GM23338 (cell line): ENCODE results near the gene TENT4A. TPM values are rescaled to one million over a fixed set of nuclear protein-coding genes. Genes with fewer than 3 reads are reported as not detected.

ENCODE experiments used
- ATAC-seq: fragments of 200-7000 bp; cut with Tn5 transposase; 3 replicates; pipeline ENCODE4 v1.9.1; 2020
- DNase-seq: peaks from one replicate; pipeline ENCODE4 v3.0.0-alpha.2; 2015; ENCODE audit warnings: low spot score
- H2AFZ ChIP-seq: fragments of 200-600 bp; sonication (generic); 2 replicates; pipeline ENCODE4 v1.8.0; 2016; ENCODE audit warnings: antibody characterized with exemption, mild to moderate bottlenecking, moderate library complexity
- H3F3A ChIP-seq: fragments of 200-600 bp; sonication (generic); replicated peaks from 2 replicates; pipeline ENCODE4 v1.8.0; 2017; ENCODE audit warnings: antibody characterized with exemption, mixed run types, low read depth
- H3K27ac ChIP-seq: fragments of 200-600 bp; sonication (generic); 2 replicates; pipeline ENCODE4 v1.6.1; 2016; ENCODE audit warnings: low read depth
- H3K27me3 ChIP-seq: fragments of 200-600 bp; sonication (generic); 2 replicates; pipeline ENCODE4 v1.8.0; 2016; ENCODE audit warnings: mild to moderate bottlenecking, mixed run types, moderate library complexity; ENCODE audit not compliant: insufficient read depth
- H3K36me3 ChIP-seq: fragments of 200-600 bp; sonication (generic); 2 replicates; pipeline ENCODE4 v1.8.0; 2016; ENCODE audit warnings: mild to moderate bottlenecking; ENCODE audit not compliant: insufficient read depth
- H3K4me1 ChIP-seq: fragments of 200-600 bp; sonication (generic); 2 replicates; pipeline ENCODE4 v1.8.0; 2016; ENCODE audit warnings: mild to moderate bottlenecking, moderate library complexity; ENCODE audit not compliant: insufficient read depth
- H3K4me2 ChIP-seq: fragments of 200-600 bp; sonication (generic); 2 replicates; pipeline ENCODE4 v1.7.1; 2017; ENCODE audit warnings: mixed run types
- H3K4me3 ChIP-seq: fragments of 200-600 bp; sonication (generic); 2 replicates; pipeline ENCODE4 v1.6.1; 2016; ENCODE audit warnings: mixed run types
- H3K79me2 ChIP-seq: fragments of 200-600 bp; sonication (generic); replicated peaks from 2 replicates; pipeline ENCODE4 v1.8.0; 2017; ENCODE audit warnings: mild to moderate bottlenecking; ENCODE audit not compliant: insufficient read depth
- H3K9me2 ChIP-seq: fragments of 200-600 bp; sonication (generic); 2 replicates; pipeline ENCODE4 v1.8.0; 2017; ENCODE audit not compliant: insufficient read depth
- H4K20me1 ChIP-seq: fragments of 200-600 bp; sonication (generic); replicated peaks from 2 replicates; pipeline ENCODE4 v1.8.0; 2017; ENCODE audit warnings: mild to moderate bottlenecking; ENCODE audit not compliant: insufficient read depth
- H3K27ac Mint-ChIP-seq: 2 replicates; pipeline ENCODE4 v1.8.0; 2020; ENCODE audit warnings: inconsistent platforms, mild to moderate bottlenecking, moderate library complexity, mixed read lengths
- H3K27me3 Mint-ChIP-seq: 3 replicates; pipeline ENCODE4 v1.8.0; 2022; ENCODE audit warnings: low read depth, mild to moderate bottlenecking, moderate library complexity, mixed read lengths, inconsistent platforms; ENCODE audit not compliant: insufficient read depth, poor library complexity
- H3K36me3 Mint-ChIP-seq: 3 replicates; pipeline ENCODE4 v1.8.0; 2021; ENCODE audit warnings: low read depth, mild to moderate bottlenecking, inconsistent platforms, moderate library complexity, mixed read lengths
- H3K4me1 Mint-ChIP-seq: 3 replicates; pipeline ENCODE4 v1.8.0; 2020; ENCODE audit warnings: mild to moderate bottlenecking, inconsistent platforms, mixed read lengths
- H3K4me3 Mint-ChIP-seq: 3 replicates; pipeline ENCODE4 v1.8.0; 2021; ENCODE audit warnings: moderate library complexity, mild to moderate bottlenecking, inconsistent platforms, mixed read lengths
- H3K9me3 Mint-ChIP-seq: 3 replicates; pipeline ENCODE4 v1.8.0; 2020; ENCODE audit warnings: moderate library complexity, mild to moderate bottlenecking, inconsistent platforms, mixed read lengths
- CREB1 ChIP-seq: fragments of 250-450 bp; sonication (Bioruptor Pico); IDR thresholded peaks from 2 replicates; pipeline ENCODE4 v1.5.0; 2020; ENCODE audit warnings: low read depth, mild to moderate bottlenecking, moderate library complexity
- EZH2 ChIP-seq: fragments of 200-600 bp; sonication (generic); IDR thresholded peaks from one replicate; pipeline ENCODE4 v1.8.0; 2017; ENCODE audit warnings: antibody characterized with exemption, mild to moderate bottlenecking, low read depth; ENCODE audit not compliant: unreplicated experiment
- EZH2phosphoT487 ChIP-seq: fragments of 200-600 bp; sonication (generic); IDR thresholded peaks from one replicate; pipeline ENCODE4 v1.8.1; 2018; ENCODE audit warnings: antibody characterized with exemption; ENCODE audit not compliant: unreplicated experiment
- JUNB ChIP-seq: IDR thresholded peaks from one replicate; pipeline ENCODE4 v1.6.1; 2016; ENCODE audit warnings: antibody characterized with exemption; ENCODE audit not compliant: unreplicated experiment
- NANOG ChIP-seq: IDR thresholded peaks from 2 replicates; pipeline ENCODE4 v1.6.1; 2016; ENCODE audit warnings: antibody characterized with exemption, borderline replicate concordance
- POLR2AphosphoS5 ChIP-seq: IDR thresholded peaks from 2 replicates; pipeline ENCODE4 v1.6.1; 2016; ENCODE audit warnings: antibody characterized with exemption, low read depth
- REST ChIP-seq: IDR thresholded peaks from one replicate; pipeline ENCODE4 v1.6.1; 2018; ENCODE audit warnings: antibody characterized with exemption; ENCODE audit not compliant: unreplicated experiment
- STAT1 ChIP-seq: IDR thresholded peaks from one replicate; pipeline ENCODE4 v1.6.1; 2016; ENCODE audit warnings: antibody characterized with exemption; ENCODE audit not compliant: unreplicated experiment
- ZNF114 ChIP-seq: fragments of 250-450 bp; sonication (Bioruptor Pico); IDR thresholded peaks from 2 replicates; pipeline ENCODE4 v1.5.0; 2020; ENCODE audit warnings: mild to moderate bottlenecking, moderate library complexity
- ZNF331 ChIP-seq: fragments of 250-450 bp; sonication (Bioruptor Pico); IDR thresholded peaks from 2 replicates; pipeline ENCODE4 v1.5.0; 2020; ENCODE audit warnings: low read depth, mild to moderate bottlenecking, moderate library complexity
- polyA plus RNA-seq: library from polyadenylated mRNA; unstranded; fragments of >200 nt; fragmentation: Nextera tagmentation; extraction: Ambion mirVana; gene quantifications from 2 replicates; pipeline ENCODE4 v1.2.1, GENCODE V29; 2016
- total RNA-seq: library from RNA; depleted of rRNA; stranded (reverse); fragments of >200 nt; shearing (Covaris generic); gene quantifications from 2 replicates; pipeline ENCODE4 v1.2.3, GENCODE V29; 2014
- TF ChIP-seq, protein P1 (sequence below), 2 experiments: fragments of 200-600 bp in 1 of 2; sonication (generic) in 1 of 2; conservative IDR thresholded peaks; 2 replicates each; pipeline versions ENCODE4 v1.5.1 to v1.6.1; 2016 to 2017; ENCODE audit warnings: antibody characterized with exemption in 2 of 2, low read depth in 2 of 2, mild to moderate bottlenecking in 2 of 2, moderate library complexity in 1 of 2
- TF ChIP-seq, protein P2 (sequence below): fragments of 250-450 bp; sonication (Bioruptor Pico); IDR thresholded peaks from 2 replicates; pipeline ENCODE4 v1.5.0; 2020; ENCODE audit warnings: mild to moderate bottlenecking, moderate library complexity
- TF ChIP-seq, protein P3 (sequence below): IDR thresholded peaks from 2 replicates; pipeline ENCODE4 v1.6.1; 2016; ENCODE audit warnings: antibody characterized with exemption

The TENT4A gene
- total and polyA plus RNA-seq, 2 experiments from 2014 or later = 5.3 to 24.0 TPM

DNA sequence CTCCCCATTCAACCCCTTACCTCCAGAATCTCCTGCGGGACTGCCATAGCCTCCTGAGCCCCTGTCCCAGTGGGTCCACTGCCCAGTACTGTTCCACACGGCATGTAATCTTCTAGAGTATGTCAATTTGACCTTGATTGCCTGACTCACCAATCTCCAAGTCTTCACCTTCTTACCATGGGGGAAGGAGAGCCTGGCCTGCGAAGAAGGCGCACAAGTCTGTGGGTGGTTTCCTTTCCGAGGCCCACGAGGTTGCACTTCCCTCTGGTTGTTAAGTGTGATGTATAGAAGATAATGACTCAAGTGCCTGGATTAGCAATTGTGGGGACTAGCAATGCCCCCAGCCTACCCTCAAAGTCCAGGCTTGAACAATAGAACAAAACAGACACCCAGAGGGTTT is 8.1 kb upstream of the TENT4A start:
- H3K9me2 ChIP-seq = no peaks in the 10 kb centered on the region
- DNase-seq (no peak), ATAC-seq (no peak)
- no peaks in the 10 kb centered on the region for H3K36me3 ChIP-seq
- no peaks in the 10 kb centered on the region for H3K79me2 ChIP-seq
- H3K4me1 Mint-ChIP-seq = peaks cover 17% of the 10 kb centered on the region
- no peak for TF ChIP-seq ZNF331 (CRISPR knock-in tag)
- TF ChIP-seq CREB1 = no peak
- TF ChIP-seq REST = no peak
- no peak for TF ChIP-seq ZNF114 (CRISPR knock-in tag)
- TF ChIP-seq, protein P1, sequence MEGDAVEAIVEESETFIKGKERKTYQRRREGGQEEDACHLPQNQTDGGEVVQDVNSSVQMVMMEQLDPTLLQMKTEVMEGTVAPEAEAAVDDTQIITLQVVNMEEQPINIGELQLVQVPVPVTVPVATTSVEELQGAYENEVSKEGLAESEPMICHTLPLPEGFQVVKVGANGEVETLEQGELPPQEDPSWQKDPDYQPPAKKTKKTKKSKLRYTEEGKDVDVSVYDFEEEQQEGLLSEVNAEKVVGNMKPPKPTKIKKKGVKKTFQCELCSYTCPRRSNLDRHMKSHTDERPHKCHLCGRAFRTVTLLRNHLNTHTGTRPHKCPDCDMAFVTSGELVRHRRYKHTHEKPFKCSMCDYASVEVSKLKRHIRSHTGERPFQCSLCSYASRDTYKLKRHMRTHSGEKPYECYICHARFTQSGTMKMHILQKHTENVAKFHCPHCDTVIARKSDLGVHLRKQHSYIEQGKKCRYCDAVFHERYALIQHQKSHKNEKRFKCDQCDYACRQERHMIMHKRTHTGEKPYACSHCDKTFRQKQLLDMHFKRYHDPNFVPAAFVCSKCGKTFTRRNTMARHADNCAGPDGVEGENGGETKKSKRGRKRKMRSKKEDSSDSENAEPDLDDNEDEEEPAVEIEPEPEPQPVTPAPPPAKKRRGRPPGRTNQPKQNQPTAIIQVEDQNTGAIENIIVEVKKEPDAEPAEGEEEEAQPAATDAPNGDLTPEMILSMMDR (conservative IDR thresholded peaks at IDR 0.05; ENCODE audit: low read depth in 2 of 2) = no peak
- TF ChIP-seq, protein P2, sequence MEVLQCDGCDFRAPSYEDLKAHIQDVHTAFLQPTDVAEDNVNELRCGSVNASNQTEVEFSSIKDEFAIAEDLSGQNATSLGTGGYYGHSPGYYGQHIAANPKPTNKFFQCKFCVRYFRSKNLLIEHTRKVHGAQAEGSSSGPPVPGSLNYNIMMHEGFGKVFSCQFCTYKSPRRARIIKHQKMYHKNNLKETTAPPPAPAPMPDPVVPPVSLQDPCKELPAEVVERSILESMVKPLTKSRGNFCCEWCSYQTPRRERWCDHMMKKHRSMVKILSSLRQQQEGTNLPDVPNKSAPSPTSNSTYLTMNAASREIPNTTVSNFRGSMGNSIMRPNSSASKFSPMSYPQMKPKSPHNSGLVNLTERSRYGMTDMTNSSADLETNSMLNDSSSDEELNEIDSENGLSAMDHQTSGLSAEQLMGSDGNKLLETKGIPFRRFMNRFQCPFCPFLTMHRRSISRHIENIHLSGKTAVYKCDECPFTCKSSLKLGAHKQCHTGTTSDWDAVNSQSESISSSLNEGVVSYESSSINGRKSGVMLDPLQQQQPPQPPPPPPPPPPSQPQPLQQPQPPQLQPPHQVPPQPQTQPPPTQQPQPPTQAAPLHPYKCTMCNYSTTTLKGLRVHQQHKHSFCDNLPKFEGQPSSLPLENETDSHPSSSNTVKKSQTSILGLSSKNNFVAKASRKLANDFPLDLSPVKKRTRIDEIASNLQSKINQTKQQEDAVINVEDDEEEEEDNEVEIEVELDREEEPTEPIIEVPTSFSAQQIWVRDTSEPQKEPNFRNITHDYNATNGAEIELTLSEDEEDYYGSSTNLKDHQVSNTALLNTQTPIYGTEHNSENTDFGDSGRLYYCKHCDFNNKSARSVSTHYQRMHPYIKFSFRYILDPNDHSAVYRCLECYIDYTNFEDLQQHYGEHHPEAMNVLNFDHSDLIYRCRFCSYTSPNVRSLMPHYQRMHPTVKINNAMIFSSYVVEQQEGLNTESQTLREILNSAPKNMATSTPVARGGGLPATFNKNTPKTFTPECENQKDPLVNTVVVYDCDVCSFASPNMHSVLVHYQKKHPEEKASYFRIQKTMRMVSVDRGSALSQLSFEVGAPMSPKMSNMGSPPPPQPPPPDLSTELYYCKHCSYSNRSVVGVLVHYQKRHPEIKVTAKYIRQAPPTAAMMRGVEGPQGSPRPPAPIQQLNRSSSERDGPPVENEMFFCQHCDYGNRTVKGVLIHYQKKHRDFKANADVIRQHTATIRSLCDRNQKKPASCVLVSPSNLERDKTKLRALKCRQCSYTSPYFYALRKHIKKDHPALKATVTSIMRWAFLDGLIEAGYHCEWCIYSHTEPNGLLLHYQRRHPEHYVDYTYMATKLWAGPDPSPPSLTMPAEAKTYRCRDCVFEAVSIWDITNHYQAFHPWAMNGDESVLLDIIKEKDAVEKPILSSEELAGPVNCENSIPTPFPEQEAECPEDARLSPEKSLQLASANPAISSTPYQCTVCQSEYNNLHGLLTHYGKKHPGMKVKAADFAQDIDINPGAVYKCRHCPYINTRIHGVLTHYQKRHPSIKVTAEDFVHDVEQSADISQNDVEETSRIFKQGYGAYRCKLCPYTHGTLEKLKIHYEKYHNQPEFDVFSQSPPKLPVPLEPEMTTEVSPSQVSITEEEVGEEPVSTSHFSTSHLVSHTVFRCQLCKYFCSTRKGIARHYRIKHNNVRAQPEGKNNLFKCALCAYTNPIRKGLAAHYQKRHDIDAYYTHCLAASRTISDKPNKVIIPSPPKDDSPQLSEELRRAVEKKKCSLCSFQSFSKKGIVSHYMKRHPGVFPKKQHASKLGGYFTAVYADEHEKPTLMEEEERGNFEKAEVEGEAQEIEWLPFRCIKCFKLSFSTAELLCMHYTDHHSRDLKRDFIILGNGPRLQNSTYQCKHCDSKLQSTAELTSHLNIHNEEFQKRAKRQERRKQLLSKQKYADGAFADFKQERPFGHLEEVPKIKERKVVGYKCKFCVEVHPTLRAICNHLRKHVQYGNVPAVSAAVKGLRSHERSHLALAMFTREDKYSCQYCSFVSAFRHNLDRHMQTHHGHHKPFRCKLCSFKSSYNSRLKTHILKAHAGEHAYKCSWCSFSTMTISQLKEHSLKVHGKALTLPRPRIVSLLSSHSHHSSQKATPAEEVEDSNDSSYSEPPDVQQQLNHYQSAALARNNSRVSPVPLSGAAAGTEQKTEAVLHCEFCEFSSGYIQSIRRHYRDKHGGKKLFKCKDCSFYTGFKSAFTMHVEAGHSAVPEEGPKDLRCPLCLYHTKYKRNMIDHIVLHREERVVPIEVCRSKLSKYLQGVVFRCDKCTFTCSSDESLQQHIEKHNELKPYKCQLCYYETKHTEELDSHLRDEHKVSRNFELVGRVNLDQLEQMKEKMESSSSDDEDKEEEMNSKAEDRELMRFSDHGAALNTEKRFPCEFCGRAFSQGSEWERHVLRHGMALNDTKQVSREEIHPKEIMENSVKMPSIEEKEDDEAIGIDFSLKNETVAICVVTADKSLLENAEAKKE = no peak
- TF ChIP-seq POLR2AphosphoS5 = no peak
- TF ChIP-seq EZH2phosphoT487 = no peak
- TF ChIP-seq, protein P3, sequence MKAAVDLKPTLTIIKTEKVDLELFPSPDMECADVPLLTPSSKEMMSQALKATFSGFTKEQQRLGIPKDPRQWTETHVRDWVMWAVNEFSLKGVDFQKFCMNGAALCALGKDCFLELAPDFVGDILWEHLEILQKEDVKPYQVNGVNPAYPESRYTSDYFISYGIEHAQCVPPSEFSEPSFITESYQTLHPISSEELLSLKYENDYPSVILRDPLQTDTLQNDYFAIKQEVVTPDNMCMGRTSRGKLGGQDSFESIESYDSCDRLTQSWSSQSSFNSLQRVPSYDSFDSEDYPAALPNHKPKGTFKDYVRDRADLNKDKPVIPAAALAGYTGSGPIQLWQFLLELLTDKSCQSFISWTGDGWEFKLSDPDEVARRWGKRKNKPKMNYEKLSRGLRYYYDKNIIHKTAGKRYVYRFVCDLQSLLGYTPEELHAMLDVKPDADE = no peak
- TF ChIP-seq JUNB = no peak
- TF ChIP-seq NANOG = no peak
- no peak for TF ChIP-seq STAT1
- TF ChIP-seq EZH2 = no peak
- no peaks in the 10 kb centered on the region for H3K27me3 Mint-ChIP-seq
- H3K27ac Mint-ChIP-seq = no peak overlapping the region
- no peak overlapping the region for H3K4me3 Mint-ChIP-seq
- H3K4me2 ChIP-seq = no peak overlapping the region
- H2AFZ ChIP-seq = no peak overlapping the region
- no peak overlapping the region for H3K27ac ChIP-seq
- H4K20me1 ChIP-seq = no peaks in the 10 kb centered on the region
- H3F3A ChIP-seq = no peaks in the 10 kb centered on the region
- H3K36me3 Mint-ChIP-seq = no peaks in the 10 kb centered on the region; the same call in 2 of the 3 replicates
- no peaks in the 10 kb centered on the region for H3K9me3 Mint-ChIP-seq
- H3K4me1 ChIP-seq = peaks cover 13% of the 10 kb centered on the region; the same call in 1 of the 2 replicates
- no peak overlapping the region for H3K4me3 ChIP-seq
- no peaks in the 10 kb centered on the region for H3K27me3 ChIP-seq
